Colonic mucosa (tissue), 4 donors: ENCODE measurements around the gene ZBTB24. TPM values are rescaled to one million over a fixed set of nuclear protein-coding genes. Genes with fewer than 3 reads are reported as not detected.

Experiments used
- DNase-seq: peaks from one replicate; pipeline ENCODE4 v3.0.0-alpha.2; 2020
- H3K27ac ChIP-seq: fragments of 200-600 bp; one replicate; pipeline ENCODE4 v1.8.0; 2021
- H3K27me3 ChIP-seq: fragments of 200-600 bp; one replicate; pipeline ENCODE4 v1.8.0; 2021
- H3K36me3 ChIP-seq: fragments of 200-600 bp; one replicate; pipeline ENCODE4 v1.8.0; 2021
- H3K4me1 ChIP-seq: fragments of 200-600 bp; one replicate; pipeline ENCODE4 v1.8.0; 2021; ENCODE audit warnings: mild to moderate bottlenecking
- H3K4me3 ChIP-seq: fragments of 200-600 bp; one replicate; pipeline ENCODE4 v1.8.0; 2021
- H3K9ac ChIP-seq, 2 donors: one replicate each; pipeline ENCODE4 v1.7.0; 2013; ENCODE audit warnings: control low read depth in 2 of 2, low read depth in 2 of 2, low read length in 2 of 2
- H3K9me3 ChIP-seq: fragments of 200-600 bp; one replicate; pipeline ENCODE4 v1.8.0; 2021
- CTCF ChIP-seq: fragments of 200-600 bp; IDR thresholded peaks from one replicate; pipeline ENCODE4 v1.8.0; 2022; ENCODE audit warnings: antibody characterized with exemption, mild to moderate bottlenecking
- intact Hi-C: fragments of 100-400 bp; cut with DNase I; formaldehyde crosslinking; loops from one replicate; pipeline ENCODE4 v1.14.1; 2022
- total RNA-seq, 2 donors: library from RNA; stranded (reverse); fragmentation: NEBNext Ultra II Directional in 1 of 2; extraction: Animal tissue kit (Norgen Biotek cat#: 25700) in 1 of 2; gene quantifications; one replicate each; pipeline ENCODE4 v1.2.1, GENCODE V29; 2021
- donor health status: healthy.
- donor health status: DM: no; HTN: no; CAD: no.
- donor health status: DM: no; HTN: no; CAD: no.

The ZBTB24 gene
- total RNA-seq, 2 donors from 2014 or later = 5.4 to 7.6 TPM

GRCh38 chr6:109434456-109434855 is 48.6 kb downstream of the ZBTB24 start:
- no peak for DNase-seq
- H3K9me3 ChIP-seq = no peaks in the 10 kb centered on the region
- H3K9ac ChIP-seq = no peak overlapping the region
- intact Hi-C loops = no loop called here
- TF ChIP-seq CTCF = no peak
- H3K27me3 ChIP-seq = no peaks in the 10 kb centered on the region
- H3K4me3 ChIP-seq = no peak overlapping the region
- H3K36me3 ChIP-seq = no peaks in the 10 kb centered on the region
- H3K4me1 ChIP-seq = no peaks in the 10 kb centered on the region
- no peak overlapping the region for H3K27ac ChIP-seq

GRCh38 chr6:109429496-109429895 is 53.5 kb downstream of the ZBTB24 start:
- Histone ChIP-seq H3K4me3 (no peak overlapping the region), H3K27ac (no peak overlapping the region), H3K4me1 (no peaks in the 10 kb centered on the region), H3K9ac (no peak overlapping the region), H3K36me3 (no peaks in the 10 kb centered on the region), H3K9me3 (no peaks in the 10 kb centered on the region), H3K27me3 (no peaks in the 10 kb centered on the region)
- intact Hi-C loops = no loop called here
- no peak for DNase-seq
- no peak for TF ChIP-seq CTCF

GRCh38 chr6:109428889-109429477 is 54.0 kb downstream of the ZBTB24 start:
- DNase-seq = no peak
- Histone ChIP-seq H3K27ac (no peak overlapping the region), H3K4me3 (no peak overlapping the region), H3K4me1 (no peaks in the 10 kb centered on the region), H3K36me3 (no peaks in the 10 kb centered on the region), H3K9me3 (no peaks in the 10 kb centered on the region), H3K9ac (no peak overlapping the region), H3K27me3 (no peaks in the 10 kb centered on the region)
- intact Hi-C loops = no loop called here
- TF ChIP-seq CTCF = no peak

- TF ChIP-seq CTCF = no peak
- Histone ChIP-seq H3K27me3 (no peaks in the 10 kb centered on the region), H3K9ac (no peak overlapping the region), H3K9me3 (no peaks in the 10 kb centered on the region), H3K36me3 (no peaks in the 10 kb centered on the region), H3K27ac (no peak overlapping the region), H3K4me3 (no peak overlapping the region), H3K4me1 (no peaks in the 10 kb centered on the region)
- intact Hi-C loops = no loop called here
- DNase-seq = no peak
These were observed 58.1 kb downstream of the ZBTB24 start for GRCh38 chr6:109424946-109425345.

GRCh38 chr6:109421184-109421583 is 61.8 kb downstream of the ZBTB24 start:
- no peak for TF ChIP-seq CTCF
- Histone ChIP-seq H3K27ac (no peak overlapping the region), H3K36me3 (no peaks in the 10 kb centered on the region), H3K9me3 (no peaks in the 10 kb centered on the region), H3K4me3 (no peak overlapping the region), H3K27me3 (no peaks in the 10 kb centered on the region), H3K9ac (no peak overlapping the region), H3K4me1 (no peaks in the 10 kb centered on the region)
- intact Hi-C loops = no loop called here
- no peak for DNase-seq
